ENCODE results near the gene VGLL4. TPM values are rescaled to one million over a fixed set of nuclear protein-coding genes. Genes with fewer than 3 reads are reported as not detected.
A peak's percentile ranks its signal among the peaks of the same experiment; 100 is the strongest.

The VGLL4 gene
- total RNA-seq, 1 experiment from 2014 or later, result 57.4 TPM

GRCh38 chr3:11509173-11510000 is 134.3 kb downstream of the VGLL4 start:
- peak; percentile 67 for DNase-seq (ENCODE audit: low read depth)

DNA sequence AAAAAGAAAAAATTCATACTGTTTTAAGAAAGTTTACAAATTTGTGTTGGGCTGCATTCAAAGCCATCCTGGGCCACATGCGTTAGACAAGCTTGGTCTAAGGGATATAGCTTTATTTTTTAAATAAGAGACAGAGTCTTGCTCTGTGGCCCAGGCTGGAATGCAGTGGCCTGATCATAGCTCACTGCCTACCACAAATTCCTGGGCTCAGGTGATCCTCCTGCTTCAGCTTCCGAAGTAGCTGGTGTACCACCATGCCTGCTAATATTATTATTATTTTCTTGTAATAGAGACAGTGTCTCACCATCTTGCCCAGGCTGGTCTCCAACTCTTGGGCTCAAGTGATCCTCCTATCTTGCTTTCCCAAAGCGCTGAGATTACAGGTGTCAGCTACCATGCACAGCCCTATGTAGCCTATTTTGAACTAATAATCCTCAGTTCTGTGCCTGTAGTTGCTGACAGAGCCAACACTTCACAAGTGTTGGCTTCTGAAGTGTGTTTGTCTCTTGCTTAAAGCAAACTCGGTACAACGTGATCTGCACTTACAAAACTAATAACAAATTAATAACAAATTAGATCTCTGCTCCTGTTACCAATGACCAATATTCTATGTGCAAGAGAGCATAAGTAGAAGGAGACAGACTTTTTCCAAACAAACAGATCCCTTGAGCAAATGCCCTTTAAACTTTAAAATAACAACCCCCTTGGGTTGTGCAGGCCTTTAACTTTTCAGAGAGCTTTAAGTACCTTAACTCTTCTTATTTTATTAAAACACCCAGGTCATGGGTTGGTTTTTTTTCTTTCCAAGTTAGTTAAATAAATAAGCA is 135.2 kb downstream of the VGLL4 start:
- DNase-seq (ENCODE audit: low read depth), result no peak

- no peak for DNase-seq (ENCODE audit: low read depth)
Observed at GRCh38 chr3:11507719-11508118, 136.0 kb downstream of the VGLL4 start.

Small RNAs within 50 kb of the gene (small RNA-seq; reads per million reads assigned to genes)
- not detected for gene AC022001.1

Other genes with a start within 250 kb of the VGLL4 start
- 6.6 and 11.7 TPM in 2 replicates for gene TAMM41, start 203.0 kb upstream of the VGLL4 start, total RNA-seq (2014; rRNA removed; shearing (Covaris generic))